AG04450 (cell line): ENCODE data around the gene CCDC141. TPM values are rescaled to one million over a fixed set of nuclear protein-coding genes. Genes with fewer than 3 reads are reported as not detected.

Experiments used
- CTCF ChIA-PET: fragments of 300-600, 350-600 bp; formaldehyde crosslinking; extraction: SDS; loops from one replicate; lab custom pipeline; 2022; ENCODE audit warnings: antibody characterized with exemption, inconsistent platforms; lab: Charles Lee
- POLR2A ChIA-PET: fragments of 350-600 bp; formaldehyde crosslinking; extraction: SDS; loops from one replicate; lab custom pipeline; 2021; ENCODE audit warnings: antibody characterized with exemption, inconsistent platforms; lab: Yijun Ruan, JAX
- DNase-seq: peaks from one replicate; pipeline ENCODE4 v3.0.0-alpha.2; 2011; ENCODE audit warnings: low read depth, low spot score
- H3K27ac ChIP-seq: one replicate; pipeline ENCODE4 v1.5.1; 2012; ENCODE audit warnings: low read depth, low read length, control low read depth
- H3K27me3 ChIP-seq: one replicate; pipeline ENCODE4 v1.6.0; 2012; ENCODE audit warnings: low read length; ENCODE audit not compliant: control insufficient read depth, insufficient read depth
- H3K4me3 ChIP-seq: 2 replicates; pipeline ENCODE4 v1.5.1; 2011; ENCODE audit warnings: mild to moderate bottlenecking, low read depth, low read length, control low read depth
- H3K9me3 ChIP-seq: 2 replicates; pipeline ENCODE4 v1.5.1; 2012; ENCODE audit warnings: low read length; ENCODE audit not compliant: control insufficient read depth, insufficient read depth
- CTCF ChIP-seq: IDR thresholded peaks from 2 replicates; pipeline ENCODE4 v1.5.1; 2011; ENCODE audit warnings: low read depth, low read length, control low read depth, inconsistent platforms
- polyA plus RNA-seq: library from polyadenylated mRNA; depleted of rRNA; stranded (reverse); fragments of >200 nt; gene quantifications from 2 replicates; pipeline ENCODE4 v1.2.3, GENCODE V29; 2011

CCDC141 gene
- polyA plus RNA-seq, 1 experiment, result not detected

GRCh38 chr2:178843697-178844096 lies 206.2 kb downstream of the CCDC141 start:
- POLR2A ChIA-PET, result no interaction called here
- CTCF ChIA-PET, result interaction anchor here (1.3 kb wide), 1 partner anchor 71 kb away, joined by 4 read pairs; no protein-coding TSS in a partner anchor
- no peak for TF ChIP-seq CTCF
- H3K9me3 ChIP-seq, result no peaks in the 10 kb centered on the region
- no peak overlapping the region for H3K4me3 ChIP-seq
- no peaks in the 10 kb centered on the region for H3K27me3 ChIP-seq
- no peak overlapping the region for H3K27ac ChIP-seq
- DNase-seq, result no peak

GRCh38 chr2:178836807-178837206 lies 213.1 kb downstream of the CCDC141 start:
- no peak overlapping the region for H3K27ac ChIP-seq
- no peaks in the 10 kb centered on the region for H3K27me3 ChIP-seq
- DNase-seq, result no peak
- no peak overlapping the region for H3K4me3 ChIP-seq
- no peaks in the 10 kb centered on the region for H3K9me3 ChIP-seq
- ChIA-PET CTCF (no interaction called here), POLR2A (no interaction called here)
- no peak for TF ChIP-seq CTCF

- no peaks in the 10 kb centered on the region for H3K9me3 ChIP-seq
- no peak for TF ChIP-seq CTCF
- no peak overlapping the region for H3K27ac ChIP-seq
- no peak overlapping the region for H3K4me3 ChIP-seq
- CTCF ChIA-PET, result no interaction called here
- H3K27me3 ChIP-seq, result no peaks in the 10 kb centered on the region
- POLR2A ChIA-PET, result no interaction called here
- DNase-seq, result no peak
These were observed 215.9 kb downstream of the CCDC141 start for GRCh38 chr2:178834086-178834485.

- Histone ChIP-seq H3K27me3 (no peaks in the 10 kb centered on the region), H3K9me3 (no peaks in the 10 kb centered on the region), H3K27ac (no peak overlapping the region), H3K4me3 (no peak overlapping the region)
- ChIA-PET CTCF (no interaction called here), POLR2A (no interaction called here)
- no peak for DNase-seq
- TF ChIP-seq CTCF, result no peak
These were observed 216.6 kb downstream of the CCDC141 start for GRCh38 chr2:178833382-178833781.

- Histone ChIP-seq H3K27ac (no peak overlapping the region), H3K9me3 (no peaks in the 10 kb centered on the region), H3K27me3 (no peaks in the 10 kb centered on the region), H3K4me3 (no peak overlapping the region)
- no peak for DNase-seq
- ChIA-PET POLR2A (no interaction called here), CTCF (no interaction called here)
- TF ChIP-seq CTCF, result no peak
These were observed 219.5 kb downstream of the CCDC141 start for GRCh38 chr2:178830451-178830850.
